K562 (cell line): Measurements from ENCODE around the gene P2RY10. TPM values are rescaled to one million over a fixed set of nuclear protein-coding genes. Genes with fewer than 3 reads are reported as not detected.

ENCODE experiments used
- ATAC-seq: fragments of 200-7000 bp; cut with Tn5 transposase; 3 replicates; pipeline ENCODE4 v1.9.1; 2020; ENCODE audit warnings: moderate library complexity
- BruUV-seq: library from RNA; stranded (reverse); fragments of 400-500 nt; replicated peaks from 2 replicates; lab custom pipeline; 2021; lab: Mats Ljungman, UMichigan
- CTCF ChIA-PET: fragments of 300-600 bp; formaldehyde crosslinking; extraction: SDS; loops from one replicate; lab custom pipeline; 2021; ENCODE audit warnings: low intra/inter-chr PET ratio; lab: Yijun Ruan, JAX
- POLR2A ChIA-PET: fragments of 300-600, 350-650 bp; sonication (Branson Sonifier 250); formaldehyde crosslinking; extraction: SDS; loops from one replicate; lab custom pipeline; 2021; ENCODE audit warnings: antibody characterized with exemption, inconsistent platforms; lab: Yijun Ruan, JAX
- DNase-seq, 4 experiments: peaks; one replicate each; pipeline versions ENCODE4 v3.0.0 to v3.0.0-alpha.2; 2011 to 2018; ENCODE audit warnings: low spot score in 3 of 4, mixed read lengths in 3 of 4; ENCODE audit errors: extremely low read depth in 1 of 4
- FAIRE-seq: peaks from 2 replicates; lab custom pipeline; 2011; peaks lifted over from hg19 to GRCh38; lab: Jason Lieb, UNC
- H2AFZ ChIP-seq: 2 replicates; pipeline ENCODE4 v1.6.0; 2011; ENCODE audit warnings: low read depth, low read length, control low read depth, inconsistent platforms
- H3K27ac ChIP-seq: fragments of 200-600 bp; 3 replicates; pipeline ENCODE4 v1.8.0; 2011; ENCODE audit warnings: low read depth, mild to moderate bottlenecking, control low read depth, inconsistent platforms, low read length, moderate library complexity, mixed read lengths; ENCODE audit errors: extremely low read depth
- H3K27me3 ChIP-seq, 2 experiments: fragments of 300-600 bp in 1 of 2; 2 replicates in 1 of 2; 3 replicates in 1 of 2; pipeline versions ENCODE4 v1.6.0 to v1.8.0; 2011; ENCODE audit warnings: inconsistent platforms in 2 of 2, low read length in 2 of 2, mild to moderate bottlenecking in 1 of 2, mixed read lengths in 1 of 2, moderate library complexity in 1 of 2; ENCODE audit not compliant: control insufficient read depth in 2 of 2, insufficient read depth in 2 of 2
- H3K36me3 ChIP-seq: fragments of 300-600 bp; 3 replicates; pipeline ENCODE4 v1.8.0; 2011; ENCODE audit warnings: mild to moderate bottlenecking, low read length, inconsistent platforms; ENCODE audit not compliant: control insufficient read depth, insufficient read depth
- H3K4me1 ChIP-seq, 2 experiments: fragments of 200-600 bp in 1 of 2; replicated peaks in 1 of 2; 2 replicates in 1 of 2; 3 replicates in 1 of 2; pipeline versions ENCODE4 v1.5.1 to v1.8.0; 2011; ENCODE audit warnings: inconsistent platforms in 2 of 2, low read length in 2 of 2, mild to moderate bottlenecking in 1 of 2, mixed read lengths in 1 of 2, moderate library complexity in 1 of 2; ENCODE audit not compliant: control insufficient read depth in 2 of 2, insufficient read depth in 2 of 2
- H3K4me2 ChIP-seq: 2 replicates; pipeline ENCODE4 v1.6.1; 2011; ENCODE audit warnings: low read length, control low read depth, inconsistent platforms, mixed read lengths; ENCODE audit not compliant: insufficient read depth
- H3K4me3 ChIP-seq: fragments of 200-600 bp; sonication (generic), shearing (Covaris generic); 2 replicates; pipeline ENCODE4 v1.5.1; 2016; ENCODE audit warnings: control low read depth, inconsistent platforms
- H3K79me2 ChIP-seq: fragments of 200-600 bp; 3 replicates; pipeline ENCODE4 v1.8.0; 2011; ENCODE audit warnings: low read length, inconsistent platforms; ENCODE audit not compliant: control insufficient read depth, insufficient read depth
- H3K9ac ChIP-seq, 2 experiments: 2 replicates each; pipeline versions ENCODE4 v1.6.0 to v1.6.1; 2011; ENCODE audit warnings: low read depth in 2 of 2, low read length in 2 of 2, control low read depth in 1 of 2, inconsistent platforms in 1 of 2, mild to moderate bottlenecking in 1 of 2, mixed read lengths in 1 of 2; ENCODE audit not compliant: insufficient read depth in 1 of 2
- H3K9me1 ChIP-seq: one replicate; pipeline ENCODE4 v1.6.0; 2011; ENCODE audit warnings: inconsistent platforms, mild to moderate bottlenecking, low read length, moderate library complexity; ENCODE audit not compliant: control insufficient read depth, insufficient read depth
- H3K9me3 ChIP-seq: replicated peaks from 2 replicates; pipeline ENCODE4 v1.5.1; 2011; ENCODE audit warnings: low read depth, low read length, inconsistent platforms; ENCODE audit not compliant: control insufficient read depth, insufficient read depth
- H4K20me1 ChIP-seq: replicated peaks from 2 replicates; pipeline ENCODE4 v1.6.1; 2011; ENCODE audit warnings: low read length, inconsistent platforms, mixed read lengths; ENCODE audit not compliant: control insufficient read depth, insufficient read depth
- HNRNPL ChIP-seq: fragments of 200-400 bp; formaldehyde crosslinking; IDR thresholded peaks from 2 replicates; pipeline ENCODE4 v1.6.1; 2017; ENCODE audit warnings: low read depth, mild to moderate bottlenecking, low read length
- HNRNPUL1 ChIP-seq: fragments of 200-400 bp; formaldehyde crosslinking; IDR thresholded peaks from 2 replicates; pipeline ENCODE4 v1.6.1; 2017; ENCODE audit warnings: low read length
- NCOA6 ChIP-seq: fragments of 450-650 bp; IDR thresholded peaks from 2 replicates; pipeline ENCODE4 v1.6.1; 2017; ENCODE audit warnings: mild to moderate bottlenecking
- PRDM10 ChIP-seq: fragments of 450-650 bp; IDR thresholded peaks from 2 replicates; pipeline ENCODE4 v1.6.1; 2018; ENCODE audit not compliant: partially characterized antibody
- WGBS: fragments of 100-300 bp; shearing (Covaris generic); methylation state at CpG from one replicate; pipeline ENCODE4 v1.1.6; 2016; ENCODE audit warnings: low coverage, mixed read lengths; ENCODE audit not compliant: insufficient coverage; ENCODE audit errors: missing lambda C conversion rate; 5-methylcytosine and 5-hydroxymethylcytosine counted together
- in situ Hi-C: fragments of 300-500 bp; cut with MboI; formaldehyde crosslinking; loops from 4 replicates; pipeline ENCODE4 v1.15.0; 2018; ENCODE audit warnings: inconsistent platforms, mixed read lengths
- intact Hi-C: fragments of 100-400 bp; cut with micrococcal nuclease; formaldehyde crosslinking; loops from 2 replicates; pipeline ENCODE4 v1.14.2; 2022
- polyA plus RNA-seq, 8 experiments: library from polyadenylated mRNA; depleted of rRNA in 4 of 8; stranded (reverse) in 5 of 8; unstranded in 3 of 8; fragments of >200 nt; fragmentation: Nextera tagmentation in 2 of 8; fragmentation: Illumina TruSeq in 1 of 8; extraction: Ambion mirVana in 2 of 8; extraction: Trizol in 1 of 8; gene quantifications; 2 replicates each; pipeline versions ENCODE4 v1.2.1 to v1.2.3, GENCODE V29; 2011 to 2014; ENCODE audit warnings: inconsistent platforms in 1 of 8, missing spikeins in 1 of 8
- total RNA-seq, 7 experiments: library from RNA; depleted of rRNA in 6 of 7; stranded (reverse); fragments of >200 nt in 6 of 7; fragmentation: Illumina TruSeq in 2 of 7; extraction: Trizol in 2 of 7; gene quantifications; 2 replicates each; pipeline versions ENCODE4 v1.2.1 to v1.2.3, GENCODE V29; 2011 to 2021; ENCODE audit warnings: low replicate concordance in 1 of 7
- TF ChIP-seq, protein P1 (sequence below), 2 experiments: fragments of 200-800 bp in 1 of 2; sonication (Bioruptor generic) in 1 of 2; sonication (generic) in 1 of 2; formaldehyde crosslinking in 1 of 2; IDR thresholded peaks in 1 of 2; conservative IDR thresholded peaks in 1 of 2; 2 replicates each; pipeline versions ENCODE4 v1.5.0 to v1.6.1; 2016 to 2020; ENCODE audit warnings: missing compliant biosample characterization in 1 of 2, missing genetic modification characterization in 1 of 2, missing genetic modification reagents in 1 of 2
- TF ChIP-seq, protein P2 (sequence below): fragments of 450-650 bp; formaldehyde crosslinking; IDR thresholded peaks from 2 replicates; pipeline ENCODE4 v1.4.0; 2020; ENCODE audit warnings: mild to moderate bottlenecking, moderate library complexity
- TF ChIP-seq, protein P3 (sequence below), 3 experiments: IDR thresholded peaks in 2 of 3; conservative IDR thresholded peaks in 1 of 3; 2 replicates each; pipeline ENCODE4 v1.5.1; 2011 to 2012; ENCODE audit warnings: low read length in 3 of 3, mild to moderate bottlenecking in 3 of 3, control low read depth in 2 of 3, improper control_type of control experiment in 1 of 3, inconsistent platforms in 1 of 3, low read depth in 1 of 3, mixed read lengths in 1 of 3, moderate library complexity in 1 of 3; ENCODE audit not compliant: insufficient read depth in 2 of 3

The P2RY10 gene
- total and polyA plus RNA-seq, 9 of the 15 experiments (the other 6 are each of a cell fraction or from before 2014, with no cell fraction given), result 0.13 TPM; not detected in 8

DNA sequence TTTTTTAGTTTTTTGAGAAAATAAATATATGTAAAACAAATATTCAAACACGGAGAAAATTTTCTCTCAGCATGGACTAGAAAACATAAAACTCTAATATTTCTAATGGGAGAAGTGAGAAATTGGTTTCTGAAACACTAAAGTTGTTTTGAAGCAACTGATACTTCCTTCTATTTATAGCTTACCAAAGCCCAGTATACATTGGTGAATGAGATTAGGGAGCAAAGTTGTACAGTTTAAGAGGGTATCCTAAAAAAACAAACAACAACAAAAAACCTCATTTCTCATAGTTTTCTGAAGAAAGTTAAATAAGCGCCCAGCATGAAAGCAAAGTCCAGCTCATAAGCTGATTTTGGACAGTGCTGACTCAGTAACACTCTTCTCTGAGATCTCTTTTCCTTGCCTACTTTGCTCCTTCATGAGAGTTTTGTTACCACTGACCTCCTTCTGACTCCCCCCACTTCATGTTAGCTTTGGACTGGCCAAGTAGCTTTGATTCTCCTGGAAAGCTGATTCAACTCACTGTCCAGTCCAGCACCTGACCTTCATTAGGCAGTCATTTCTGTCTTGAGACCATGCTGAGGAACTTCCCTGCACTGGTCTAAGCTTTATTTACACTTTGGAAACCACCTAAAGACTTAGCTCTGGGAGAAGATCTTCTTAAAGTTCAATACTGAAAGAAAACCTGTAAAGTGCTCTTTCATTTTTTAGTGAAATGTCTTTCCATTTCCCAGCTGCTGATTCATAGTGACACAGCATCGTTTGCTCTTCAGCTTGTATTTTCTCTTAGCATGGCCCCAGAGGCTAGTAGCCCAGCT, 21.8 kb upstream of the P2RY10 start:
- Histone ChIP-seq H3K27ac (no peak overlapping the region), H4K20me1 (no peaks in the 10 kb centered on the region), H3K4me2 (no peak overlapping the region), H3K36me3 (no peaks in the 10 kb centered on the region), H3K9me3 (no peaks in the 10 kb centered on the region), H3K4me3 (no peak overlapping the region), H3K27me3 (no peaks in the 10 kb centered on the region), H3K79me2 (no peaks in the 10 kb centered on the region), H3K4me1 (no peaks in the 10 kb centered on the region), H2AFZ (no peak overlapping the region)
- WGBS, result 5% methylated on average over 2 of the region's 3 CpGs
- ChIA-PET CTCF (no interaction called here), POLR2A (no interaction called here)
- DNase-seq (no peak), FAIRE-seq (no peak), ATAC-seq (no peak)
- in situ Hi-C loops (no loop called here), intact Hi-C loops (no loop called here)
- TF ChIP-seq HNRNPL (no peak), PRDM10 (peak; percentile 29), HNRNPUL1 (no peak), NCOA6 (no peak)
- TF ChIP-seq, protein P1, sequence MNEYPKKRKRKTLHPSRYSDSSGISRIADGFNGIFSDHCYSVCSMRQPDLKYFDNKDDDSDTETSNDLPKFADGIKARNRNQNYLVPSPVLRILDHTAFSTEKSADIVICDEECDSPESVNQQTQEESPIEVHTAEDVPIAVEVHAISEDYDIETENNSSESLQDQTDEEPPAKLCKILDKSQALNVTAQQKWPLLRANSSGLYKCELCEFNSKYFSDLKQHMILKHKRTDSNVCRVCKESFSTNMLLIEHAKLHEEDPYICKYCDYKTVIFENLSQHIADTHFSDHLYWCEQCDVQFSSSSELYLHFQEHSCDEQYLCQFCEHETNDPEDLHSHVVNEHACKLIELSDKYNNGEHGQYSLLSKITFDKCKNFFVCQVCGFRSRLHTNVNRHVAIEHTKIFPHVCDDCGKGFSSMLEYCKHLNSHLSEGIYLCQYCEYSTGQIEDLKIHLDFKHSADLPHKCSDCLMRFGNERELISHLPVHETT (CRISPR knock-in tag; conservative IDR thresholded peaks at IDR 0.05 in 1 of 2, IDR thresholded peaks at IDR 0.05 in 1 of 2), result no peak
- TF ChIP-seq, protein P2, sequence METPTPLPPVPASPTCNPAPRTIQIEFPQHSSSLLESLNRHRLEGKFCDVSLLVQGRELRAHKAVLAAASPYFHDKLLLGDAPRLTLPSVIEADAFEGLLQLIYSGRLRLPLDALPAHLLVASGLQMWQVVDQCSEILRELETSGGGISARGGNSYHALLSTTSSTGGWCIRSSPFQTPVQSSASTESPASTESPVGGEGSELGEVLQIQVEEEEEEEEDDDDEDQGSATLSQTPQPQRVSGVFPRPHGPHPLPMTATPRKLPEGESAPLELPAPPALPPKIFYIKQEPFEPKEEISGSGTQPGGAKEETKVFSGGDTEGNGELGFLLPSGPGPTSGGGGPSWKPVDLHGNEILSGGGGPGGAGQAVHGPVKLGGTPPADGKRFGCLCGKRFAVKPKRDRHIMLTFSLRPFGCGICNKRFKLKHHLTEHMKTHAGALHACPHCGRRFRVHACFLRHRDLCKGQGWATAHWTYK (CRISPR knock-in tag), result no peak
- TF ChIP-seq, protein P3, sequence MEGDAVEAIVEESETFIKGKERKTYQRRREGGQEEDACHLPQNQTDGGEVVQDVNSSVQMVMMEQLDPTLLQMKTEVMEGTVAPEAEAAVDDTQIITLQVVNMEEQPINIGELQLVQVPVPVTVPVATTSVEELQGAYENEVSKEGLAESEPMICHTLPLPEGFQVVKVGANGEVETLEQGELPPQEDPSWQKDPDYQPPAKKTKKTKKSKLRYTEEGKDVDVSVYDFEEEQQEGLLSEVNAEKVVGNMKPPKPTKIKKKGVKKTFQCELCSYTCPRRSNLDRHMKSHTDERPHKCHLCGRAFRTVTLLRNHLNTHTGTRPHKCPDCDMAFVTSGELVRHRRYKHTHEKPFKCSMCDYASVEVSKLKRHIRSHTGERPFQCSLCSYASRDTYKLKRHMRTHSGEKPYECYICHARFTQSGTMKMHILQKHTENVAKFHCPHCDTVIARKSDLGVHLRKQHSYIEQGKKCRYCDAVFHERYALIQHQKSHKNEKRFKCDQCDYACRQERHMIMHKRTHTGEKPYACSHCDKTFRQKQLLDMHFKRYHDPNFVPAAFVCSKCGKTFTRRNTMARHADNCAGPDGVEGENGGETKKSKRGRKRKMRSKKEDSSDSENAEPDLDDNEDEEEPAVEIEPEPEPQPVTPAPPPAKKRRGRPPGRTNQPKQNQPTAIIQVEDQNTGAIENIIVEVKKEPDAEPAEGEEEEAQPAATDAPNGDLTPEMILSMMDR (IDR thresholded peaks at IDR 0.05 in 2 of 3, conservative IDR thresholded peaks at IDR 0.05 in 1 of 3; ENCODE audit: insufficient read depth in 2 of 3, low read depth in 1 of 3, low read length in 3 of 3), result no peak
- TF ChIP-seq, all 486 proteins: peak for 1
- no TSS peak for BruUV-seq
- Histone ChIP-seq H3K9ac (no peak overlapping the region), H3K9me1 (no peaks in the 10 kb centered on the region)
